Keratinocyte (primary cell): ENCODE data around the gene SPOPL.

Experiments used
- CTCF ChIP-seq, 3 experiments: IDR thresholded peaks in 1 of 3; conservative IDR thresholded peaks in 1 of 3; optimal IDR thresholded peaks in 1 of 3; 2 replicates in 2 of 3; 3 replicates in 1 of 3; pipeline versions ENCODE3 to v1.5.1; 2011; ENCODE audit warnings: low read length in 3 of 3, mild to moderate bottlenecking in 3 of 3, moderate library complexity in 2 of 3, control low read depth in 1 of 3, inconsistent platforms in 1 of 3; ENCODE audit not compliant: insufficient read depth in 2 of 3; ENCODE audit errors: extremely low read depth in 1 of 3
- EZH2 ChIP-seq: IDR thresholded peaks from one replicate; pipeline ENCODE4 v1.6.1; 2012; ENCODE audit warnings: inconsistent platforms, mild to moderate bottlenecking, low read length, moderate library complexity

- TF ChIP-seq CTCF (optimal IDR thresholded peaks at IDR 0.05 in 1 of 3, IDR thresholded peaks at IDR 0.05 in 1 of 3, conservative IDR thresholded peaks at IDR 0.05 in 1 of 3; ENCODE audit: extremely low read depth in 1 of 3, insufficient read depth in 2 of 3, low read length in 3 of 3) (no peak), EZH2 (no peak)
These were observed 49.2 kb upstream of the SPOPL start for GRCh38 chr2:138452324-138452723.
